Measurements from ENCODE around the gene ASTN2.

GRCh38 chr9:116958881-116959280 is 456.0 kb downstream of the ASTN2 start:
- TF ChIP-seq CTCF (IDR thresholded peaks at IDR 0.05; ENCODE audit: low read depth, low read length, poor library complexity, severe bottlenecking) (no peak), EZH2phosphoT487 (IDR thresholded peaks at IDR 0.05; ENCODE audit: borderline replicate concordance, low read length) (no peak)

All from DOHH2 (cell line).